GM19035 (cell line): ENCODE data around the gene MAP2K2.

Source experiments
- ATAC-seq: cut with Tn5 transposase; IDR thresholded peaks from one replicate; pipeline ENCODE4 v1.9.1; 2021; ENCODE audit not compliant: unreplicated experiment

The MAP2K2 gene

DNA sequence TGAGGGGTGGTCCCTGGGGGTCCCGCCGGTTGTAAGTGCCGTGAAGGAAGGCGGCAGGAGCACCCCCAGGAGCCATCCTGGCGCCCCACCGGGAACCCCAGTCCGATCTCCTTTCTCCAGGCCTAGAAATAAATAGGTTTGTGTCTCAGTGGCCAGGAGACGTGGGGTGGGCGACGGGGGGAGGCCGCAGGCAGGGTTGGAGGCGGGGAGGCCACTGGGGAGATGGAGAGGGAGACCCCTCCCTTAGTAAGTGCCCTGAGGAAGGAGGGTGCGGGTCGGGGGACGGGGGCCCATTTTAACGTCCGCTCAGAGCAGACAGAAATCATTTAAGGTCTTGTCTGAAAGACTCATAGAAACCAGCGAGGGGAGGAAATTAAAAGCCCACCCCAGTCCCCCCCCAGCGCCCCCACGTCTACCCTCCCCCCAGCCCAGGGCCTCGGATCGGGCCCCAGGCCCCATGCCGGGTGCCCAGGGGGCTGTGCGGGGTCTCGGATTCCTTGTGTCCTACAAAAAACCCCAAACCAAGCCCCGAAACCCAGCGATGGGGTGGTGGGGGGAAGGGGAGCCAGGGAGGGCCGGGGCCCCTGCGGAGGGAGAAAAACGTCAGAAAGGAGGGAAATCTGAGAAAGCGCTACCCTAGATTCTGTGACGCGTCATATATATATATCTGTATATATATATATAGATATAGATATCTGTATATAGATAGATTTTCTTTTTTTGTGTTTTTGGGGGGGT, 76.8 kb downstream of the MAP2K2 start:
- no peak for ATAC-seq

DNA sequence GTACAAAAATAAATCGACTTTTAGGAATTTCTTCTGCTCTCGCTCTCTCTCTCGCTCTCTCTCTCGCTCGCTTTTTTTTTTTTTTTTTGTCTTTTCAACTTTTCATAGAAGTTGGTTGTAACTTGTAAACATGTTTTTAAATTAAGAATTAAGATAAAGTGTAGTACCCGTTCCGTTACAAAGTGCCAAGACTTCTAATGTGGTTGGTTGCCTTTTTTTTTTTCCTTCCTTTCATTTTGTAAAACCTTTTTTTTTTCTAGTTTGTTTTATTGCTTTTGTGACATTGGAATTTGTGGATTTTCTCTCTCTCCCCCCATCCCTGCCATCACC, 77.6 kb downstream of the MAP2K2 start:
- no peak for ATAC-seq

DNA sequence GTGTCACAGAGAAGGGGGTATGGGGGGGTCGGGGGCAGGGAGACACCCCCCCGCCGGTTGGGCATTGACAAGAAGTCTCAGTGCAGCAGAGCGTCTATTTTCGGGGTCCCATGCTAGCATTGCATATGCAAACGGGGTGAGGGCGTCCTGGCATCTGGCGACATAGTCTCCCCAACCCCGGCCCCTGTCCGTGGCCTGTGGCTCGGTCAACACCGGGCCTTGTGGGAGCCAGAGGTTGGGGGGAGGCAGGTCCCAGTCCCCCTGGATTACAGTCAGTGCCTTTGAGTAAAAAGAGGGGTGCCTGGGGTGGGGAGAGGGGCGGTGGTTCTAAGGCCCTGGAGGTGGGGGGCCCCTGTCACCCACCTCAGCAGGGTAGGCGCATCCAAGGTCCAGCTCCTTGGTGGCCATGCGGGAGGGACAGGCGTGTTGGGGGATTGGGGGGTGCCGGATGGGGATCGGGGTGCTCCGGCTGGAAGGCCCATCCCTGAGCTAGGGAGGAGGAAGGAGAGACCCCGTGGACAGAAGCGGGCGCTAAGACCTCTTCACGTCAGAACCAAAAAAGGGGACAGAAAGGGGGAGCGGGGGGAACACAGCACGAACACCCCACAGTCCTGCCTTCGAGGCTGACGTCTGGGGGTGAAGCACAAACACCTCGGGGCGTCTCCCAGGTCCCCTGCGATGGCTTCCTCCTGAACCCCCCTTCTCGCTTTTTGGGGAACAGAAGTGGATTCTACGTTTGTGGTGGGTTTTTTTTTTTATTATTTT, 78.1 kb downstream of the MAP2K2 start:
- no peak for ATAC-seq

DNA sequence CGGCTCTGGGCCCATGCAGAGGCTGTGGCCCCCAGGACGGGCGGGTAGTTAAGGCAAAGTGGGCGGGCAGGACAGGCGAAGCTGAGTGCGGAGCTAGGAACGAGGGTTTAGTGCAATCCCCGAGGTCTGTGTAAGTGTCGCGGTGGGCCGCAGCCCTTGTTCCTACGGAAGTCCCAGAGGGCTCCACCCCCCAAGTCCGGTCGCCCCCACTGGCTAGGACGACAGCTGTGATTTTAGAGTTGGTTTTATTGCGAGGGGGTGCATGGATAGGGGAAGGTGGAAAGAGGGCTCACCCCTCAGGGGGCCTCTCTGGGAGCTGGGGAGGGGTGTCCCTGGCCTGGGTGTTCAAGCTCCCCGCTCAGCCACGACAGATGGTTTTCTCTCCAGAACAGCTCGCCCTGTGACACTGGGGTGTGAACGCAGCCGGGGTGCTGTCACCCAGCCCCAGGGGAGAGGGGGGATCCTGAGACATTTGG, 78.9 kb downstream of the MAP2K2 start:
- ATAC-seq = no peak

DNA sequence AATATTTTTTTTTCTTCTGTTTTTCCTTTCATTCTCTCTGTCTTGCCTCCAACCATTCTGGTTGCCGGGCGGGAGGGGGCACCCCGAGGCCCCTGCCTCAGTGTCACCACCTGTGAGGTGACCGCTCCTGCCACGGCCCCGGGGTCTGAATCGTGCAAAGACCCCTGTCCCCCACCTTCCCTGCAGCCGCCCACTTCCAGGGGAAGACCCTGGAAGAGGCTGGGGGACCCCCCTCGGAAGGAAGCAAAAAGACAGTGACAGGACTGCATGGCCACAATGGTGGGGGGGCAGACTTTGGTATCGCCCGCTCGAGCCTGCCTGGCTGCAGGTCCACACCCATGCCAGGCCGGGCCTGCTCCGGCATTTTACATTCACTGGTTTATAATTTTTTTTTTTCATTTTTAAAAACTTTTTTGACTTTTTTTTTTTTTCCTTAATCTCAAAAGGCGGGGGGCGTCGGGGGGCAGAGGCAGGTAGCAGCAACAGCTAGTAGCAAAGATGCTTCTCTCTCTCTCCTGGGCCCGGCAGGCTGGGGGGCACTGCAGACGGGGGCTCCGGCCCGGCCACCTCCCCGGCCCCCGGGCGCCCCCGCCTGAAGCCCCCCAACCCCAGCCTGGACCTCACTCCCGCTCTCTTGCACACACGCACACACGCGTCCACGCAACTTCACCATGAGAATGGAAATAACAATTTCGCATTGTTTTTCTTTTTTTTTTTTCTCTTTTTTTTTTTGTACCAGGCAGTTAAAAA, 79.8 kb downstream of the MAP2K2 start:
- no peak for ATAC-seq

DNA sequence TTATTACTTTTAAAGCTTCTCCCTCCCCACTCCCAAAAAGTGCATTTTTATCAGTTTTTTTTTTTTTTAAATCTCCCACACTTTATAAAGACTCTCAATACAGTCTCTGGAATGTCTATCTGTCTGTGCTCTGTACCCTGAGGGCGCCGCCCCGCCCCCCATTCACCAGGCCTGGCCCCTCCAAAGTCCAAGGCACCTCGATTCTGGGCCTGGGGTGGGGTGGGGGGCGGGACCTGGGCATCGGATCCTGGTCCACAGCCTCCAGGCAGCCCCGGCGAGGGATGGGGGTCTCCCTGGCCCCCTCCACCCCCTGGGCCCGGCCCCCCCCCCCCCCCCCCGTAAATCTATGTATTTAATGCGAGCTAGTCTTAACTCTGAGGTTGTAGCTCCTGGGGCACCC, 80.5 kb downstream of the MAP2K2 start:
- ATAC-seq = no peak

DNA sequence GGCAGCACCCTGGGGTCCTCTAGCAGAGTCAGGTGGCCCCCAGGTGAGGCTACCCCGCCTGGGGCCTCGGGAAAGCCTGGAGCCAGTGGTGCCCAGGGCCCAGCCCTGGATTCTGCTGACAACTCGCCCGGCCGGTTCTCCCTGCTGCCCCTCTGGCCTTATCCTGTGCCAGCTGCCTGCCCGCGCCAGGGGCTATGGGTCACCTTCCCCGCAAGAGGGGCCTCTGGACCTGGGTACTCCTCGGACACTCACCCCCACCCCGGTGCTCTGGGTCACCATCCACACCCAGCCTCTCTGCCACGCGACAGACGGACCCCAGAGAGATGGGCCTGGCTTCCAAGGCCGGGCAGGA, 81.2 kb downstream of the MAP2K2 start:
- no peak for ATAC-seq

DNA sequence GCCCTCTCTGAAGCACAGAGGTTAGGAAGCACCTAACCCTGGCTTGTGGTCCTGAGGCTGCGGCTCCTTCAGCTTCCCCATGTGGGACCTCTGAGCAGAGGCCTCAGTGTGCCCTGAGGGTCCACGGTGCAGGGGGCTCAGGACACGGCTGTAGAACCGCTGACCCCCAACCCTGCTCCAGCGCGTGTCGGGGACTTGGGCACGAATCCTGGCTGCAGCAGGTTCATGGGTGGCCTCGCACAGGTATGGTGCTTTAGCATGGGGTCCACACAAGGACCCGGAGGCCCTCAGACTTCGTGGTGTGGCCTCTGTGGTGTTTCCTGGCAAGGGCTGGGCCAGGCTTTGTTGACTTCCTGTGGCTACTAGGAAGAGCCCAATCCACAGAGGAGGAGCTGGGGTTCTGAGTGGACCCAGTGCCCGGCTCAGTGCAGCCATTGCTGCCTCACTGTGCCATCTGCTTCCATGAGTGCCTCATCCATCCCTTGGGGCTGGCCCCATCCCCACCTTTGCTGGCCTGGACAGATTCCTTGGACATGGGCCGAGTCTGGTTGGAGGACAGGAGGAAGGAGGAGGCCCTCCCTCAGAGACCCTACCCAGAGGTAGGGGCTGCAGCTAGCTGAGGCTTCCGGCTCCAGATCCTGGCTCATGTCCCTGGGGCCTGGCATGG, 81.7 kb downstream of the MAP2K2 start:
- no peak for ATAC-seq
